NCI-H1092 (cell line): ENCODE data around the gene ZFP36L1.

ENCODE experiments used
- DNase-seq: peaks from one replicate; lab custom pipeline; 2025; lab: John Stamatoyannopoulos, UW

The ZFP36L1 gene

GRCh38 chr14:68762953-68763764 is 29.7 kb downstream of the ZFP36L1 start:
- DNase-seq, result peak; percentile 10

- DNase-seq, result no peak
These were observed 31.5 kb downstream of the ZFP36L1 start for GRCh38 chr14:68761391-68761790.

DNA sequence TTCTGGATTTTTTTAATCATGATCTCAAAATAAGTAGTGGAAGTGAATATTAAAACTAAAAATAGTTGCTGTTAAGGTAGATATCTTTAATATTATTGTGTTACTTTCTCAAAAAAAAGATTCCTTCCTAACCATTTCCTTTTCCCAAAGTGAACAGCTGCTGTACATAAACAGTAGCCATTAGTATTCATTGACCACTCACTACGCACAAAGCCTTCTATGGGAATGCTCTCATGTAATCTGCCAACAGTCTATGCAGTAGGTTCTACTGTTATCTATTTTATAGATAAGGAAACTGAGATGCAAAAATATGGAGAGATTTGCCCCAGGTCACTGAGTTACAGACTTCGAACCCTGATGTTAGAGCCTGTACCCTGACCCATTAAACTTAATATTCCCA is 32.1 kb downstream of the ZFP36L1 start:
- DNase-seq, result no peak

DNA sequence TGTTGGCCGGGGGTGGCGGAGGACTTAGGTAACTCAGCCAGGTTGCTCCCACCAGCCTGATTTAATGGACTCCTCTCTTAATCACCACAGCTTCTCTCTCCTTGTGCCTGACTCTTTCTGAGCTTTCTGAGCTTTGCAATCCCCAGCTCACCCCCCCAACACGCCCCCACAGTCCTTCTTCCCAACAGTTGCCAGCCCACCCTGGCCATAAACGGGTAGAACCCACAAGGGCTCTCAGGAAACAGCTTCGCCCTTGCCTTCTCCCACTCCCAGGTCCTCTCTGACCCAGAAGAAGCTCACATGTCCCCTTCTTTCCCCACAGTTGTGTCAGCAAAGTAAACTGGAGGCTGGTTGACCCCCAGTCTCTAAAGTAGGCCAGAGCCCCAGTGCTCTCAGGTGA is 32.9 kb downstream of the ZFP36L1 start:
- no peak for DNase-seq

DNA sequence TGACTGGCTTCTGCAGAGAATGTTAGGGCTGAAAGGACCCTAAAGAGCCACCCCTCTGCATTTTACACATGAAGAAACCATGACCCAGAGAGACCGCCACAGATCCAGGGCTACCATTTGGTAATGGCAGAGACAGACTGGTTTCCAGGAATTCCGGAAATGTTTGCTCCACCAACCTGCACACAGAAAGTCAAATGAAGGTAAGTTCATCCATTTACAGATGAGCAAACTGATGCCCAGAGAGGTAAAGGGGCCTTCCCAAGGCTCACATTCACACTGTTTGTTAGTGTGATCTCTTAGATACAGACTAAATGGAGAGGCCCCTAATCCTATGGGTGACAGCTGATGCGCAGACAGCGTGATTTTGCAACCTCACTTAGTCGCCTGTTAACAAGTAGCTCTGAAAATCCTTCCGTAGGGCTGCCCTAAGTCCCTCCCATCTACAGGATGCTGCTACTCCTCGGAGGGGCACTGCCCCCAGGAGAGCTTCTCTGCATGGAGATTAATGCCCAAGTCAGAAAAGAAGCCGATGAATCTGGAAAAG is 33.8 kb downstream of the ZFP36L1 start:
- no peak for DNase-seq

GRCh38 chr14:68758301-68758700 is 34.6 kb downstream of the ZFP36L1 start:
- DNase-seq, result no peak

- DNase-seq, result no peak
These were observed 35.2 kb downstream of the ZFP36L1 start for GRCh38 chr14:68757618-68758081.

GRCh38 chr14:68756734-68757133 is 36.1 kb downstream of the ZFP36L1 start:
- DNase-seq, result no peak

DNA sequence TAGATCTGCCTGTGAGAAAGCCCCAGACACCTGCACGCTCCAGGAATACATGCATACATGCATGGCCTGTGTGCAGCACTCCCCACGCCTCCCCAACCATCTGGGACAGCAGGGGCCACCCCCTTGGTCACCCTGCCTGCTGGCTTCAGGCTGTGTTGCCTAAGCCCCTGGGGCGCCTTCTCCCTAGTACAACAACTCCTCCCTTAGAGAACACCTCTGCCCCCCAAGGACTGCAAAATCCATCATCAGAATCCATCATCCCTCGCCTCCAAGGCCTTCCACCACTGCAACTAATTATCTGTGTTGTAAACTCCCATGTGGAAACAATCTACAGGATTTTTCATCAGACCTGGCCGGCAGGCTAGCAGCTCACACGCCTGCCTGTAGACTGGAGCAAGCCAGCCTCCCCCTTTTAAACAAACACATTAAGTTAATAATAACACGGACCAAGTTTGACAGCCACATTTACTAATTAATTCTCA is 36.8 kb downstream of the ZFP36L1 start:
- DNase-seq, result no peak

- DNase-seq, result no peak
These were observed 37.9 kb downstream of the ZFP36L1 start for GRCh38 chr14:68755016-68755353.

DNA sequence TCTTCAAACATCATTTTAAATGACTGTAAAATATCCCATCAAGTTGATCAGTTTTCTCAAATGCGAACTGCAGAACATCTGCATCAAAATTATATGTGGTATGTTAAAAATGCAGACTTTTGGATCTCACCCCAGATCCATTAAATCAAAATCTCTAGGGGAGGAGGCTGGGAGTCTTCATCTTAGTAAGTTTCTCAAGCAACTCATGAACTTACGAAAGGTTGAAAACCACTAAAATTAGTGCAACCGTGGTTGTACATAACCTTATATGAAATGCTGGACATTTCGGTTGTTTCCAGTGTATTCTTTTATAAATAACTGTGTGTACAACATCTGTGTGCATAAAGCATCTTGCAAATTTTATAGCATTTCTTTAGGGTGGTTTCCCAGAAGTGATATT is 39.2 kb downstream of the ZFP36L1 start:
- no peak for DNase-seq

DNA sequence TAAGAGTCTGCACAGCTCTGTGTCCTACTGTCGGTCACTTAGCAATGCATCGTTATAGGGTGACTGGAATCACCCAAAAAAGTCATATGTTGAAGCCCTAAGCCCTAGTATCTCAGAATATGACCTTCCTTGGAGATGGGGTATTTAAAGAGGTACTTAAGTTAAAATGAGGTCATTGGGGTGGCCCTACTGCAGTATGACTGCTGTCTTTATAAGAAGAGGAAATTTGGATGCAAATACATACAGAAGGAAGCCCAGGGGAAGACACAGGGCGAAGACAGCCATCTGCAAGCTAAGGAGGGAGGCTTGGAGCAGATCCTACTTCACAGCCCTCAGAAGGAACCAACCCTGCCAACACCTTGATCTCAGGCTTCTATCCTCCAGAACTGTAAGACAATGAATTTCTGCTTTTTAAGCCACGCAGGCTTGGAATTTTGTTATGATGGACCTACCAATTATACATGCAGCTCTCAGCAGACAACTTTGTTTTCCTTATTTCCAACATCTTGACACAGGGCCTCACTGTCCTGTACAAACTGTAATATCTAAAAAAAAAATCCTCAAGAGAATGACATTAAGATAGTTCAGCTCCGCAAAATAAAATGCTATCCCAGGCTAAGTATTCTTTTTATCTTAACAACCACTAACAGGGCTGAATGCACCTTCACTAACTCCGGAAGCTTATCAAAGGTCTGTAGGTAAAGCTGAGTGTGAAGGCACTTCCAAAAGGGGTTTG is 40.4 kb downstream of the ZFP36L1 start:
- DNase-seq, result no peak

GRCh38 chr14:68749487-68750475 is 43.1 kb downstream of the ZFP36L1 start:
- no peak for DNase-seq

DNA sequence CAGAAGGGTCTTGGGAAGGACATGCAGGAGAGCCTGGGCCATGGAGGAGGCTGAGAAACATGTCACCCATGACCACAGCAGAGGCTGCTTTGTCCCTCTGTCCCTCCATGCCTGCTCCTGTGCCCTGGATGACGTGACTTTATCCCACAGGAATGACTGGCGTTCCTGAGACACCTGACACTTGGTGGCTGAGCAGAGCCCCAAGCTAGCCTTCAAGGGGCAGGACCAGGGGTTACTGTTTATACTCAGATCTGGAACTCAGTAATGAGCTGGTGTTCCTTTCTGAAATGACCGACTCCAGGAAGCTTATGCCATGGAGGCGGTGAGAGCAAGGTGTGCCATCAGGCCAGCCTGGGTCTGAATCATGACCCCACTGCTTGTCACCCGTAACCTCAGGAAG is 44.2 kb downstream of the ZFP36L1 start:
- DNase-seq, result no peak

- no peak for DNase-seq
These were observed 44.6 kb downstream of the ZFP36L1 start for GRCh38 chr14:68748260-68748659.

GRCh38 chr14:68747393-68747792 is 45.5 kb downstream of the ZFP36L1 start:
- no peak for DNase-seq

DNA sequence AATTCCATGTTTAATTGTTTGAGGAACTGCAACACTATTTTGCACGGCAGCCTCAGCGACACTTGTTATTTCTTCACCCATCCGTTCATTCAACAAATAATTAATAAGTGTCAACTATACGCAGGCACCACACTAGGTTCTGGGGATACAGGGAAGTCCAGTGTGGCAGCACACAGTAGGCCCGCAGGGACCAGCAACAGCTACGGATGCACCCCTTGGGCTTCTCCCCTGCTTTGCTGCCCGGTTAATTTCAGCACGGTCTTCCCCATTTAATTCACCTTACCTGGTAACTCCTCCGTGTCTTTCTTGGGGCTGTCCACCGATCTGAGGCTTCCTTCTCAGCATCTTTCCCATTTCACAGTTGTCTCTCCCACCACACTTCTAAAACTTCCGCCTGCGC is 48.3 kb downstream of the ZFP36L1 start:
- DNase-seq, result no peak

GRCh38 chr14:68741839-68742470 is 50.9 kb downstream of the ZFP36L1 start:
- DNase-seq, result no peak

DNA sequence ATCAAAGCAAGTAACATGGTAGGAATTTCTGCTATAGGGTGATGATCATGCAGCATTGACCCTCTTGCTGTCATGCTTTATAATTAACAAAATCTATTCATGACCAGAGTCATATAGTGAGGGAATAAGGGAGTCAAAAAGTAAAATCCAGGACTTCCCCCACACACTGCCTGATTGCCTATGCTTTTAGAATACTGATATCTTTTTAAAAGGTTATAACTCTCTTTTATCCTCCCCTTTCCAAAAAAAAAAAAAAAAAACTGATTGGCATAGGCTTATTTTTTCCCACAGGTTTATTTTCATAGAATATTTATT is 51.4 kb downstream of the ZFP36L1 start:
- DNase-seq, result no peak

DNA sequence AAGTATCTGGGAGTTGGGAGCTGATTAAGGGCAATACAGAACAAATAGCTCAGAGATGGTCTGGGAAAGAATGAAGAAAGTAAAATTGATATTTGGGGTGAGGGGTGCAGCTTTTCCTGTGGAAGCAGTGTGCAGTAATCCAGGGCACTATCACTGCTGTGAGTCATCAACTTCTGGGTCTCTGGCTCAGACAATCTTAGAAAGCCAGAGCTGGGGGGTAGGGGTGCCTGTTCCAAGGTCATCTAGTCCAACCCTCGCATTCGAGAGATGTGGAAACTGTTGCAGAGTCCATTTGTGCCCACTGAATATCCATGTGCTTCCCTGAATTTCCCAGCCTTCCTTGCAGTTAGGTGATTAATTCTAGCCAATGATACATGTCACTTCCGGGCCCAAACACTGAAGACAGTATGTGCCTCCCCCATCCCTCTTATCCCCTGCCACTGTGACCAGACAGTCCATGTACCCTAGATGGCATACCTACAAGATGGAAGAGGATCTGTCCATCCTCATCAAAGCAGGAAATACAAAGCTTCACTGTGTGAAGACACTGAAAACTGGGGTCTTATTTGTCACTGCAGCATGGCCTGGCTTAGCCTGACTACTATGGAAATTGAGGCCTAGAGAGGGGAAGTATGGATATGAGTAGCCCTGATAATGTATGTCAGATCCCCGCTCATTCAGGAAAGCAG is 51.9 kb downstream of the ZFP36L1 start:
- no peak for DNase-seq

DNA sequence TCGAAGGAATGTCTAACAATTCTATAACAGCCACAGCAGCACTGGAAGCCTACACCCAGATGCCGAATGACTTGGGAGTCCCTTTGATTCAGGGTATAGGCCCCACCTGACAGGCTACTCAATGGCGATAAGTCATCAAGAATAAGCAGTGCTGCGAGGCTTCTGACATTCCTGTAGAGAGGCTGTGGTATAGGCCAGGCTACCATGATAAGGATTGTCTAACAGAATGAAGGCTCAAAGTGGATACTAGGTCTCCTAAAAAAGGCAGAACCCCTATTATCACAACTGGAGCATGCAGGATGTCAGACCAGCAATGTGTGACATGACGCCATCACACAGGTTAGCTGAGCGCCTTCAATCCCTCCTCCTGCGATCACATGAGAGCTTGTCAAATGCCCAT is 53.2 kb downstream of the ZFP36L1 start:
- no peak for DNase-seq
